ENCODE data around the gene INO80D.

Gene INO80D

DNA sequence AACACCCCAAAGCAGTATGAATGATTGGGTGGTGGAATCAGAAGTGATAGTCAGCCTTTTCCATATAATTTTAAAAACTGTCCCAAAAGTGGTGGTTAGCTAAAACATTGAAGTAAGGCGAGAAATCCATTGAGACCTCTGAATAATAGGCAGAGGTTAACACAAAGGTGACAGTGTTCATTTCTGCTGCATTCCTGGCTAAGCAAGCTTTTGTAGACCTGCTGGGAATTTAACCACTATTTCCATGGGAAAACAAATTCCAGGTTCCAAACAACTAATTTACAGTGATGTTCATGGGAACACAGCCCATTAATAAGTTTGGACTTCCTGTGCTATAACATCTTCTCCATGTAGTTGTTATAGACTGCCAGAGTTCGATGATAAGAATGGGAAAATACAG, 6.3 kb upstream of the INO80D start:
- TF ChIP-seq ZFX (IDR thresholded peaks at IDR 0.05; ENCODE audit: borderline replicate concordance), result no peak
- TF ChIP-seq, protein P1, sequence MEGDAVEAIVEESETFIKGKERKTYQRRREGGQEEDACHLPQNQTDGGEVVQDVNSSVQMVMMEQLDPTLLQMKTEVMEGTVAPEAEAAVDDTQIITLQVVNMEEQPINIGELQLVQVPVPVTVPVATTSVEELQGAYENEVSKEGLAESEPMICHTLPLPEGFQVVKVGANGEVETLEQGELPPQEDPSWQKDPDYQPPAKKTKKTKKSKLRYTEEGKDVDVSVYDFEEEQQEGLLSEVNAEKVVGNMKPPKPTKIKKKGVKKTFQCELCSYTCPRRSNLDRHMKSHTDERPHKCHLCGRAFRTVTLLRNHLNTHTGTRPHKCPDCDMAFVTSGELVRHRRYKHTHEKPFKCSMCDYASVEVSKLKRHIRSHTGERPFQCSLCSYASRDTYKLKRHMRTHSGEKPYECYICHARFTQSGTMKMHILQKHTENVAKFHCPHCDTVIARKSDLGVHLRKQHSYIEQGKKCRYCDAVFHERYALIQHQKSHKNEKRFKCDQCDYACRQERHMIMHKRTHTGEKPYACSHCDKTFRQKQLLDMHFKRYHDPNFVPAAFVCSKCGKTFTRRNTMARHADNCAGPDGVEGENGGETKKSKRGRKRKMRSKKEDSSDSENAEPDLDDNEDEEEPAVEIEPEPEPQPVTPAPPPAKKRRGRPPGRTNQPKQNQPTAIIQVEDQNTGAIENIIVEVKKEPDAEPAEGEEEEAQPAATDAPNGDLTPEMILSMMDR (IDR thresholded peaks at IDR 0.05), result no peak
- 0 out of 2 replicates have a peak overlapping the region, but pooled peaks have one; percentile 10 for H3K27ac ChIP-seq

DNA sequence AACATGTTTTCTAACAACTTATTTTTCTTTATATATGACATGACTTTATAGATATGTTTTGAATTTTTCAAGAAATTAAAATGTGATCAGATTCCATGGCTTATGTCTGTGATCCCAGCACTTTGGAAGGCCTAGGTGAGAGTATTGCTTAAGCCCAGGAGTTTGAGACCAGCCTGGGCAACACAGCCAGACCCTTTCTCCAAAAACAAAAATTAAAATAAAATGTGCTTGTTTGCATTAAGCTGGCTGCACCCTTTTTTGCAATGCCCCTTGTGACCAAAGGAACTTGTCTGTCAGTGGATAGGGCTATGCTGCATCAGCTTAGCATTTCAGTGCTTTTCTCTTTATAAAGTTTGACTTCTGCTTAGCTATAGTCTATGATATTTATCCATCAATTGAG, 2.3 kb upstream of the INO80D start:
- no peak overlapping the region for H3K27ac ChIP-seq
- no peak for TF ChIP-seq ZFX (IDR thresholded peaks at IDR 0.05; ENCODE audit: borderline replicate concordance)
- TF ChIP-seq, protein P1 (IDR thresholded peaks at IDR 0.05), result no peak

DNA sequence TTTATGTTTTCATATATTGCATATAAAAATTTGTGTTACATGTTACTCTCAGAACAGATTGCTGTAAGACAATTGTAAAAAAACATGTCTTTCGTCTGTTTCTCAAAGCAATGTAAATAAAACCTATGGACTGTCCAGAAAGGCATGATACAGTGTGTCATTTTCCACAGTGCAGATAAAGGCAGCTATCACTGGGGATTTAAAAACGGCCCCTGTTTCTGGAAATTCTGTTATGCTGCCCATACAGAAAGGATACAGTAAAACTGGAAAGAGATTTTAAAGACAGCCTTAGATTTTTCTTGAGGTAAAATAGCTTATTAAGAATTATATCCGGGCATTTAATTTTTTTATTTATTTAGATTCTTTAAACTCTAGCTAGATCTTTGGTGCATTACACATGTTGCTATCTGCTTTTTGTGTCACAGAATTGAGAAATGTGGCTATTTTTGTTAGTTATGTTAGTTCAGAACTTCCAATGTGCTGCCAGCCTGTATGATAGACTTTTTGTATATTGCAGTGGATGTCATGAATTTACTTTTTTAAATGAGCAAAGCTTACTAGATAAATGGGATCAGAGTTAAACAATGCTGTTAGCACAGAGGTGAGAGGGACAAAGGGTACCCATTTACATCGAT, 859 bp upstream of the INO80D start:
- TF ChIP-seq, protein P1 (IDR thresholded peaks at IDR 0.05), result no peak
- TF ChIP-seq ZFX (IDR thresholded peaks at IDR 0.05; ENCODE audit: borderline replicate concordance), result no peak
- peak overlapping the region; percentile 99 for H3K27ac ChIP-seq

DNA sequence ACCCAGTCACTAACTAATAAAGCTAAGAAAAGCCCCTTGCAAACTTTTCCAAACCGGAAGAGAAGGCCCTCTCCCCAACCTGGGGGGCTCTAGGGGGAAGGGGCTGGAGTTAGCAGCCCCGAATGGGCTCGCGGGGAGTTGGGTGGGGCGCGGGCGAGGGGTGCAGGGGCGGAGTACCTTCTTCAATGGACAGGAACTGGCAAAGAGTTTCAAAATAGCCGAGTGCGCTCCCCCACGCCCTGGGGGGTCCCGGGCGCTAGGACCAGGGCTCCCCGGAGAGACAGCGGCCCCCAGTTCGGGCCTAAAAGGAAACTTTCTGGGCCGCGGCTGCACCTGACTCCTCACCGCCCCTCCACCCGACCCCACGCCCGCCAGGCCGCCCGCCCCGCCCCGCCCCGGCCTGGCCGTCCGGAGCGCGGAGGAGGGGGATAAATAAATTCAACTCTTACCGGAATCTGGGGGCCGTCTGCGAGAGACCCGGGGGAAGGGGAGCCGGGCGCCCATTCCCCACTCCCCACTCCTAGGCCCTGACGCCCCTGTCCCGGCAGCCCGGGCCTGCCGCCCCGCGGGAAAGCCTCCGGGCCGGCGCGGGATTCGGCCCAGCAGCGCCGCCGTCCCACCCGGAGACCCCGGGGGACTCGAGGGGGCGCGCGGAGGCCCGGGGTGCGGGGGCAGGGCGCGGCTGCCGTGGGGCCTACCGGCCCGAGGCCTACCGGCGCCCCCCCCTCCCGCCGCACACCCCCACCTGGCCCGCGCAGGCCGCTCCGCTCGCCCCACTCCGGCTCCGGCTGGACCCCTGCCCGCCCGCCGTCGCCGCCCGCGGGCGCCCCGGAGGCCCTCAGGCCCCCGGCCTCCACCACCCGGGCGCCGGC, 868 bp downstream of the INO80D start:
- peak overlapping the region; percentile 99 for H3K27ac ChIP-seq
- TF ChIP-seq ZFX (IDR thresholded peaks at IDR 0.05; ENCODE audit: borderline replicate concordance), result peak; percentile 100; the same call in 1 of the 2 replicates
- TF ChIP-seq, protein P1 (IDR thresholded peaks at IDR 0.05), result no peak

DNA sequence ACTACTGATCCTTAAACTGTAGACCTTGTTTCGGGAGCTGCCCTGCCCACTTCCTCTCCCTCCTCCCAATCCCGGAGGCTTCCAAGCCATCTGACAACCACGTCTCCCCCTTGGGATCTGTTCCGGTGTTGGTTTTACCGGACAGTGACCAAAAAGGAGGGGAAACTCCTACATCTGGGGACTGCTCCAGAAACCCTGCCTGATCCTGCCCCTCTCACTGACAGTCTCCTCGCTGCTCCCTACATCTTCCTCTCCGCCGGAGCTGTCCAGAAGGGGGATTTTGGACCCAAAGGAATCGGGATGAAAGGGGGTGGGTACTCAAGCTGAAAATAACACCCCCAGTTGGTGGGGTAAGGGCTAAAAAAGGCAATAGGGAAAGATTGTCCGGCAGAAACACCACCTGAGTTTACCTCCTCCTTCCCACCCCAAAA, 1.5 kb downstream of the INO80D start:
- peak overlapping the region; percentile 99 for H3K27ac ChIP-seq
- TF ChIP-seq, protein P1 (IDR thresholded peaks at IDR 0.05), result no peak
- no peak for TF ChIP-seq ZFX (IDR thresholded peaks at IDR 0.05; ENCODE audit: borderline replicate concordance)

DNA sequence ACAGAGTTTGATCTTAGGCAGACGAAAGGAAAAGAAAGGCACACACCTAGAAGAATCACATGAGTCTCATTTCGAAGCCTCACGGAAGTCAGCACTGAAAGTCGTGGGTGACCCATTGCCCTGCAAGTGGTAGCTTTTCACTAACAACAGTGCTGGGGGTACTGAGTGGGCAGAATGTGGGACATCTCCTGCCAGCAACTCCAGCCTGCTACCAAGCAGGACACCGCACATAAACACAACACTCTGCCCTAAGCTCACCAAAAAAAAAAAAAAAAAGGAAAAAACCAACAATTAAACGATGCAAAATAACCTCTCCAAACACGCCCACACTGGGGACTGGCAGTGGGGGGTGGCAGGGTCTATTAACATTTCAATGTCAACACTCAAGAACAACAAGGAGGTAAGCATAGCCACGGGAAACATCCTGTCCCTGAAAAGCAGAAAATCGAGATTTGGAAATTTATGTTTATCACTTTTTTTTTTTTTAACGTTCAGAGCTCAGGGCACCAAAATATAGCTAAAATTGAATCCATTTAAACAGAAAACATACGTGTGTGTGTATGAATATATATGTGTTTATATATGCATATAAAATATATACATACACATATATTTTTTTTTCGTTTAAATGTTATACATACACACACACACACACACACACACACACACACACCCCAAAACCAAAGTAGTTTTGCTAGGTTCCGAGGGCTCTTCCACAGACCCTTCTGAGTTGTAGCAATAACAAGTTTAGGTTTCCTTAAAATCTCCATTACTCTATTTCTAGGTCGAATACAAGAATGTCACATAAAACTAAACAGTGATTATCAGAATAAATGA, 2.2 kb downstream of the INO80D start:
- peak overlapping the region; percentile 99 for H3K27ac ChIP-seq
- TF ChIP-seq ZFX (IDR thresholded peaks at IDR 0.05; ENCODE audit: borderline replicate concordance), result no peak
- TF ChIP-seq, protein P1 (IDR thresholded peaks at IDR 0.05), result no peak
